ENCODE data around the gene MAP4K4. TPM values are rescaled to one million over a fixed set of nuclear protein-coding genes. Genes with fewer than 3 reads are reported as not detected.

MAP4K4 gene
- total and polyA plus RNA-seq, 2 of the 4 experiments (the other 2 are of a cell fraction) = 89.4 to 124 TPM

DNA sequence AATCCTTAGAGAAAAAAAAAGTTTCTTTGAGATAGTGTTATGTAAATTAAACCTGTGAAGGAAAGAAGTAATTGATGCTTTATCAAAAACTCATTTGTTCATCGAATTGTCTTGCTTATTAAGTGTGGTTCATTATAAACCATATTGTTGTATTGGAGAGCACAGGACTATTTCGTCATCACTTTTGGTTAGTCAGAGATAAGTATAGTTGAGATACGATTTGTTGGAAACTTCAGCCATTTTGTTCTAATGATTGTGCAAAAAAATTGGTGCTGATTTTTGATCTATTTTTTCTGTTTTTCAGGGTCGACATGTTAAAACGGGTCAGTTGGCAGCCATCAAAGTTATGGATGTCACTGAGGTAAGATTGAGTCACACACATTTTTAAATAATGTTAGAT, 92.9 kb downstream of the MAP4K4 start:
- H3K4ac ChIP-seq (ENCODE audit: low read depth, low read length) = no peak overlapping the region
- DNase-seq (no peak), ATAC-seq (ENCODE audit: low read depth) (no peak)
- peaks cover 20% of the 10 kb centered on the region for H3K4me1 ChIP-seq (ENCODE audit: control insufficient read depth, insufficient read depth, low read length)
- CTCF ChIA-PET = no interaction called here
- H2BK120ac ChIP-seq (ENCODE audit: low read depth, low read length) = no peak overlapping the region
- dilution Hi-C loops (cut with HindIII; ENCODE audit: low sequenced_read_pairs, unreplicated experiment) = no loop called here
- 80% methylated on average over 2 of the region's 5 CpGs; no CpG with 5 or more reads in 1 of the 2 experiments for WGBS, 2 experiments (ENCODE audit: extremely low coverage in 2 of 2, insufficient read length in 1 of 2)
- H3K79me1 ChIP-seq (ENCODE audit: low read depth in 1 of 2, low read length in 2 of 2) = peaks cover 30 to 79% of the 10 kb centered on the region in 2 experiments
- H2AK9ac ChIP-seq (replicated peaks; ENCODE audit: low read depth, low read length, poor library complexity) = no peak overlapping the region
- no peak overlapping the region for H3K18ac ChIP-seq (ENCODE audit: low read depth, low read length)
- H2BK20ac ChIP-seq (ENCODE audit: low read depth, low read length) = no peak overlapping the region
- H3K4me2 ChIP-seq (ENCODE audit: low read depth, low read length) = no peak overlapping the region
- peaks cover 18% of the 10 kb centered on the region for H3K9me1 ChIP-seq (ENCODE audit: insufficient read depth, low read length)
- no peak overlapping the region for H2AFZ ChIP-seq (replicated peaks; ENCODE audit: low read length, poor library complexity)
- TF ChIP-seq, protein P1, sequence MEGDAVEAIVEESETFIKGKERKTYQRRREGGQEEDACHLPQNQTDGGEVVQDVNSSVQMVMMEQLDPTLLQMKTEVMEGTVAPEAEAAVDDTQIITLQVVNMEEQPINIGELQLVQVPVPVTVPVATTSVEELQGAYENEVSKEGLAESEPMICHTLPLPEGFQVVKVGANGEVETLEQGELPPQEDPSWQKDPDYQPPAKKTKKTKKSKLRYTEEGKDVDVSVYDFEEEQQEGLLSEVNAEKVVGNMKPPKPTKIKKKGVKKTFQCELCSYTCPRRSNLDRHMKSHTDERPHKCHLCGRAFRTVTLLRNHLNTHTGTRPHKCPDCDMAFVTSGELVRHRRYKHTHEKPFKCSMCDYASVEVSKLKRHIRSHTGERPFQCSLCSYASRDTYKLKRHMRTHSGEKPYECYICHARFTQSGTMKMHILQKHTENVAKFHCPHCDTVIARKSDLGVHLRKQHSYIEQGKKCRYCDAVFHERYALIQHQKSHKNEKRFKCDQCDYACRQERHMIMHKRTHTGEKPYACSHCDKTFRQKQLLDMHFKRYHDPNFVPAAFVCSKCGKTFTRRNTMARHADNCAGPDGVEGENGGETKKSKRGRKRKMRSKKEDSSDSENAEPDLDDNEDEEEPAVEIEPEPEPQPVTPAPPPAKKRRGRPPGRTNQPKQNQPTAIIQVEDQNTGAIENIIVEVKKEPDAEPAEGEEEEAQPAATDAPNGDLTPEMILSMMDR (conservative IDR thresholded peaks at IDR 0.05; ENCODE audit: low read depth, low read length) = no peak
- peak; percentile 89 for TF ChIP-seq CEBPB (IDR thresholded peaks at IDR 0.05; ENCODE audit: low read depth, low read length)
- H3K36me3 ChIP-seq (ENCODE audit: control insufficient read depth, insufficient read depth, low read length) = peaks cover 6% of the 10 kb centered on the region
- H3K27ac ChIP-seq (ENCODE audit: insufficient read depth, low read length) = no peak overlapping the region
- no peak overlapping the region for H4K8ac ChIP-seq (ENCODE audit: low read depth in 2 of 2, low read length in 2 of 2)
- H3K9me3 ChIP-seq (ENCODE audit: control insufficient read depth, insufficient read depth, low read length) = no peaks in the 10 kb centered on the region
- no peak overlapping the region for H2AK5ac ChIP-seq (ENCODE audit: low read depth, low read length)
- H3K4me3 ChIP-seq (ENCODE audit: insufficient read depth, low read depth, low read length) = no peak overlapping the region
- in situ Hi-C loops (cut with MboI; ENCODE audit: low sequenced_read_pairs) = no loop called here
- POLR2A ChIA-PET (ENCODE audit: unreplicated experiment) = no interaction called here
- no peak overlapping the region for H2BK5ac ChIP-seq (ENCODE audit: low read depth, low read length, poor library complexity, severe bottlenecking)
- no peak overlapping the region for H3K56ac ChIP-seq (ENCODE audit: extremely low read depth, insufficient read depth, low read length)
- peaks cover 82% of the 10 kb centered on the region for H4K20me1 ChIP-seq (ENCODE audit: insufficient read depth, low read length)
- intact Hi-C loops (cut with micrococcal nuclease) = no loop called here
- H3K9ac ChIP-seq (ENCODE audit: low read depth, low read length) = no peak overlapping the region
- no peak overlapping the region for H2BK15ac ChIP-seq (ENCODE audit: low read depth, low read length)
- no TSS peak for BruUV-seq (replicated peaks)
- H3K27me3 ChIP-seq (ENCODE audit: control insufficient read depth, insufficient read depth, low read length) = no peaks in the 10 kb centered on the region
- no peak overlapping the region for H3K23ac ChIP-seq (ENCODE audit: low read depth, low read length)
- no peak overlapping the region for H3K14ac ChIP-seq (replicated peaks; ENCODE audit: low read depth, low read length)
- H4K91ac ChIP-seq (ENCODE audit: insufficient read depth, low read depth, low read length) = no peak overlapping the region
- H4K5ac ChIP-seq (ENCODE audit: low read depth, low read length) = no peak overlapping the region
